ENCODE data around the gene SOX2. TPM values are rescaled to one million over a fixed set of nuclear protein-coding genes. Genes with fewer than 3 reads are reported as not detected.
"Not testable (repeated sequence)": the region's sequence is repeated elsewhere in the genome, so short reads cannot be mapped to it uniquely, and the experiment has no call there.

SOX2 gene

DNA sequence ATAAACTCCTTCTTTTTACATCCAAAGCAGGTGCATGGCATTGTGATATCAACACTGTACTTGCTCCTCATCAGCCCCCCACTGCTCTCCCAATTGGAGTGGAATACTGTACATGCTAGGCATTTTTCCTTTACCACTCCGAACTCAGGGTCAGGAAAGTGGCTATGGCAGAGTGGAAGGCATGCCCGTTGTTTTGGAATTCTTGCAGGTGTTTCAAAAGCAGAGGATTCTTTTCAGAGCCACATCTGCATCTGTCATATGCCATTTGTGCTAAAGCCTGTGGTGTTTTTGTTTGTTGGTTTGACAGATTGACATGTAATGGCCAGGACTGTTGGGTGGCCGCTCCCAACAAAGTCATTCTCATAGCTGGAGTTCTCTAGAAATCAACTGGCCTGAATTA is 41.7 kb downstream of the SOX2 start:
- Histone ChIP-seq H3K4me2 (ENCODE audit: low read length) (no peak overlapping the region), H3K9ac (ENCODE audit: low read depth, low read length) (no peak overlapping the region), H3K4me1 (ENCODE audit: control insufficient read depth, insufficient read depth, low read length) (no peaks in the 10 kb centered on the region), H3K27me3 (ENCODE audit: control insufficient read depth, insufficient read depth, low read length) (peaks cover 13% of the 10 kb centered on the region), H3K36me3 (ENCODE audit: insufficient read depth, low read length) (no peaks in the 10 kb centered on the region), H3K4me3 (ENCODE audit: low read length) (no peak overlapping the region), H3K9me3 (replicated peaks; ENCODE audit: low read length) (no peaks in the 10 kb centered on the region)

DNA sequence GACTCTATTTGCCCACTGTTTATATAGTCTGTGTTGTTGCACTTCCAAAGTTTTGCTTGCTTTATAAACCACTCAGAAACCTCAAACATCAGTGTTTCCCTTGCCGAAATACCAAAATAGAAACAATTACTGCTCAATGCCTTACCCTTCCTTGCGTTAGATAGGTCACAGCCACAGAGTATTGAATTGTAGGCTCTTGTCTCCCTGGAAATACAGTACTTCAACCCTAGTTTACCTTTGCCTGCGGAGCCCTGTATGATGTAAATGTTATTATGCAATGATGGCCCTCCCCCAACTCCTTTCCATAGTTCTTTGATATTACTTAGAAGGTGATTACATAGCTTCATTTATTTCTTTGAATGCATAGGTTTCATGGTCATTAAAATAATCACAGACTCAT is 44.2 kb downstream of the SOX2 start:
- Histone ChIP-seq H3K4me1 (ENCODE audit: control insufficient read depth, insufficient read depth, low read length) (no peaks in the 10 kb centered on the region), H3K4me2 (ENCODE audit: low read length) (no peak overlapping the region), H3K27me3 (ENCODE audit: control insufficient read depth, insufficient read depth, low read length) (peaks cover 13% of the 10 kb centered on the region)

DNA sequence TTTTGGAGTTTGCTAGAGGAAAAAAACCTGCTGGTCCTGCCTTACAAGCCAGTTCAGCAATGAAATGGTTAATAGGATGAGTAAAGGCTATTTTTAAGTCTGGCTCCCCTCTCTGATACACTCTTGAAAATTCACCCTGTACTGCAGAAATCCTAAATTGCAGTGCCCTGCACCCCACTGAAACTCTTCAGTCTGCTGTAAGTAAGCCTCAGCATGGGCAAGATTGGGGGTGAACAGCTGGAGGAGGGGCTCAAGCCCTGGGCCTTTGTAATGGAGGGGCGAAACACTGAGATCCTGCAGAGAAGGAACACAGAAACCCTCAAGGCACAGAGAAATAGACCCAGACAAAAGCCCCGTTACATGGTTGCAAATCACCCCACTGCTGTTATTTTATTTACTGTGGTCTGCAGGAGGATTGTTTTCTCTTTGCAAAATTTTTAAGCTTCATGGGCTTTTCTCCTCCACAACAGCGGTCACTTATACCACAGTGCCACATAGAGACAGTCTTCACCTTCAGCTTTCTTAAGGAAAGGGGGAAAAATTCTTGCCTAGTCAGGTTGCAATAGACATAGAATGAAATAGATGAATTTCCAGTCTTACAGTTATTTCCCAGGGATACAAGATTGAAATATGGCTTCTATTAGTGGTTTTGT is 45.0 kb downstream of the SOX2 start:
- Histone ChIP-seq H3K36me3 (ENCODE audit: insufficient read depth, low read length) (no peaks in the 10 kb centered on the region), H3K9ac (ENCODE audit: low read depth, low read length) (no peak overlapping the region), H3K27me3 (ENCODE audit: control insufficient read depth, insufficient read depth, low read length) (peaks cover 13% of the 10 kb centered on the region), H3K4me2 (ENCODE audit: low read length) (no peak overlapping the region), H3K4me3 (ENCODE audit: low read length) (no peak overlapping the region), H3K4me1 (ENCODE audit: control insufficient read depth, insufficient read depth, low read length) (no peaks in the 10 kb centered on the region), H3K9me3 (replicated peaks; ENCODE audit: low read length) (no peaks in the 10 kb centered on the region)

More for the DNA sequence above, 44.2 kb downstream of the SOX2 start:
- H3K36me3 ChIP-seq (ENCODE audit: insufficient read depth, low read length) = no peaks in the 10 kb centered on the region
- no peak overlapping the region for H3K9ac ChIP-seq (ENCODE audit: low read depth, low read length)
- H3K4me3 ChIP-seq (ENCODE audit: low read length) = no peak overlapping the region
- H3K9me3 ChIP-seq (replicated peaks; ENCODE audit: low read length) = no peaks in the 10 kb centered on the region

DNA sequence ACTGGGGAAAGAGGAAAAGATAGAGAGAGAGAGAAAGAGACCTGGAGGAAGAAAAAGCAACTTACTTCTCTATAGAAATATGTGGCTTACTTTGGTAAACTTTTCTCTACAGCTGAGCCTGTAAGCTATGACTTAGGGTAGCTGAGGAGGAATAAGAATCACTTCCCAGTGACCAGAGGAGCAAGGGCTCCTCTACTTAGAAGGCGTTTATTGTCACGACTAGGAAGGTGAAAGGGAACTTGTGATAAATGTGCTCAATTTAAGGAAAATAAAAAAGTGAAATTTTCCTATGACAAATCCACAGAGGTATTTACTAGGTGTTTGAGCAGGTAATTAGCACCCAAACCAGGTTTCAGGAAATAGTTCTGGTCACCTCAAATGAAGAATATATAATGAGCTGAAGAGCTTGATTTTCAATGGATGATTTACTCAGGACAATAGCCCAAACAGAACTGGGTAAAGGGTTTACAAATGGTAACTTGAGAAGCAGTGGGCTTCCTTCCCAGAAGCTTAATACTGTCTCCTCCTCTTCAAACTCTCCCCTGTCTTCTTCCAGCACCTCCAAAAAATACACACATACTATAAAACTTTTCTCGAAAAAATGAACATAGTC is 46.1 kb downstream of the SOX2 start:
- Histone ChIP-seq H3K4me2 (ENCODE audit: low read length) (no peak overlapping the region), H3K9ac (ENCODE audit: low read depth, low read length) (no peak overlapping the region), H3K4me1 (ENCODE audit: control insufficient read depth, insufficient read depth, low read length) (no peaks in the 10 kb centered on the region), H3K9me3 (replicated peaks; ENCODE audit: low read length) (no peaks in the 10 kb centered on the region), H3K36me3 (ENCODE audit: insufficient read depth, low read length) (no peaks in the 10 kb centered on the region), H3K4me3 (ENCODE audit: low read length) (no peak overlapping the region), H3K27me3 (ENCODE audit: control insufficient read depth, insufficient read depth, low read length) (peaks cover 13% of the 10 kb centered on the region)

DNA sequence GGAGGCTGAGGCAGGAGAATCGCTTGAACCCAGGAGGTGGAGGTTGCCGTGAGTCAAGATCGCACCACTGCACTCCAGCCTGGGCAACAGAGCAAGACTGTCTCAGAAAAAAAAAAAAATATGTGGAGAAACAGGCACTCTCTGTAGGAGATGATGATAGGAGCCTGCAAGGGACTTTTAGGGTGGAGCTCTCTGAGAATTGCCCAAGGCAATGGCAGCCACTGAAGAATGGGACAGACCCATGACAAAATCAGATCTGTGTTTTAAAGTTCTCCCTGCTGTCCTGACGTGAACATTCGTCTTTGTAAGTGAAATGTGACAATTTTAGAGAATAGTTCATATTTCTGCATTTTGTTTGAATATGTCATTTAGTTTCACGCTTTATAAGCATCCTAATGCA is 50.2 kb downstream of the SOX2 start:
- H3K27me3 ChIP-seq (ENCODE audit: control insufficient read depth, insufficient read depth, low read length) = peaks cover 9% of the 10 kb centered on the region
- H3K4me3 ChIP-seq (ENCODE audit: low read length) = no peak overlapping the region
- no peaks in the 10 kb centered on the region for H3K4me1 ChIP-seq (ENCODE audit: control insufficient read depth, insufficient read depth, low read length)
- H3K36me3 ChIP-seq (ENCODE audit: insufficient read depth, low read length) = no peaks in the 10 kb centered on the region
- H3K9ac ChIP-seq (ENCODE audit: low read depth, low read length) = no peak overlapping the region
- no peak overlapping the region for H3K4me2 ChIP-seq (ENCODE audit: low read length)
- H3K9me3 ChIP-seq (replicated peaks; ENCODE audit: low read length) = no peaks in the 10 kb centered on the region

DNA sequence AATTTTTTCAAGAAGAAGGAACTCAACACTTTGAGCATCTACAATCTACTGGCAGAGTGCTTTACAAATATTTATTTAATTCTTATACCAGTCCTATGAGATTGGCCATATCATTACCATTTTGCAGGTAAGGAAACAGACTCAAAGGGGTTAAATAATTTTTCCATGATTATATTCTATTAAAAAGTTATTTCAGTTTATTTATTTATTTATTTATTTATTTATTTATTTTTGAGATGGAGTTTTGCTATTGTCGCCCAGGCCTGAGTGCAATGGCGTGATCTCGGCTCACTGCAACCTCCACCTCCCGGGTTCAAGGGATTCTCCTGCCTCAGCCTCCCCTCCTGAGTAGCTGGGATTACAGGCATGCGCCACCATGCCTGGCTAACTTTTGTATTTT is 52.3 kb downstream of the SOX2 start:
- H3K4me1 ChIP-seq (ENCODE audit: control insufficient read depth, insufficient read depth, low read length); H3K4me2 ChIP-seq (ENCODE audit: low read length); H3K9ac ChIP-seq (ENCODE audit: low read depth, low read length); H3K27me3 ChIP-seq (ENCODE audit: control insufficient read depth, insufficient read depth, low read length); H3K4me3 ChIP-seq (ENCODE audit: low read length); H3K36me3 ChIP-seq (ENCODE audit: insufficient read depth, low read length); H3K9me3 ChIP-seq (replicated peaks; ENCODE audit: low read length): not testable (repeated sequence)

Small RNAs within 50 kb of the gene (small RNA-seq; reads per million reads assigned to genes)
- gene RF01954 = not detected

Data from skeletal muscle satellite cell (primary cell).